Muscle of leg (tissue), 11 donors: ENCODE results near the gene PSMC5. TPM values are rescaled to one million over a fixed set of nuclear protein-coding genes. Genes with fewer than 3 reads are reported as not detected.
"Not testable (repeated sequence)": the region's sequence is repeated elsewhere in the genome, so short reads cannot be mapped to it uniquely, and the experiment has no call there.

Experiments
- DNase-seq: peaks from one replicate; pipeline ENCODE4 v3.0.0; 2013
- H3K27ac ChIP-seq: one replicate; pipeline ENCODE4 v1.5.1; 2013; ENCODE audit warnings: mild to moderate bottlenecking, low read length, control low read depth
- H3K27me3 ChIP-seq: one replicate; pipeline ENCODE4 v1.6.1; 2013; ENCODE audit warnings: low read length; ENCODE audit not compliant: control insufficient read depth, insufficient read depth
- H3K36me3 ChIP-seq: one replicate; pipeline ENCODE4 v1.6.1; 2013; ENCODE audit warnings: low read length; ENCODE audit not compliant: control insufficient read depth, insufficient read depth
- H3K4me1 ChIP-seq: one replicate; pipeline ENCODE4 v1.6.1; 2013; ENCODE audit warnings: low read length; ENCODE audit not compliant: control insufficient read depth, insufficient read depth
- H3K4me3 ChIP-seq: one replicate; pipeline ENCODE4 v1.5.1; 2013; ENCODE audit warnings: low read length, control low read depth
- H3K9me3 ChIP-seq: replicated peaks from 2 replicates; pipeline ENCODE4 v1.6.1; 2013; ENCODE audit warnings: low read depth, low read length; ENCODE audit not compliant: control insufficient read depth
- WGBS: methylation state at CpG from one replicate; pipeline ENCODE4 v1.1.5; 2013; ENCODE audit warnings: missing lambda C conversion rate; ENCODE audit not compliant: insufficient coverage; 5-methylcytosine and 5-hydroxymethylcytosine counted together
- polyA plus RNA-seq, 8 donors: library from polyadenylated mRNA; unstranded; fragments of 120-200 nt; gene quantifications; one replicate each; pipeline versions ENCODE4 v1.2.1 to v1.2.3, GENCODE V29; 2013; ENCODE audit warnings: inconsistent platforms in 1 of 8, low replicate concordance in 1 of 8; ENCODE audit not compliant: insufficient read length in 8 of 8, insufficient read depth in 1 of 8
- total RNA-seq: library from RNA; stranded (reverse); fragments of 120-200 nt; gene quantifications from one replicate; pipeline ENCODE4 v1.2.4, GENCODE V29; 2013

Gene PSMC5
- total and polyA plus RNA-seq, 9 donors, result 20.3 to 127 (median 110) TPM

- Histone ChIP-seq H3K27me3 (no peaks in the 10 kb centered on the region), H3K36me3 (no peaks in the 10 kb centered on the region), H3K4me3 (no peak overlapping the region), H3K27ac (peak overlapping the region; percentile 93), H3K4me1 (peaks cover 40% of the 10 kb centered on the region), H3K9me3 (no peaks in the 10 kb centered on the region)
- no peak for DNase-seq
- 48% methylated on average over 4 of the region's 9 CpGs for WGBS
Observed at GRCh38 chr17:63843910-63844677, 16.9 kb downstream of the PSMC5 start.

- no peaks in the 10 kb centered on the region for H3K36me3 ChIP-seq
- DNase-seq, result no peak
- H3K4me1 ChIP-seq, result peaks cover 26% of the 10 kb centered on the region
- no peaks in the 10 kb centered on the region for H3K9me3 ChIP-seq
- WGBS, result no CpG with 5 or more reads among the region's 1 CpG
- no peak overlapping the region for H3K27ac ChIP-seq
- no peaks in the 10 kb centered on the region for H3K27me3 ChIP-seq
- H3K4me3 ChIP-seq, result no peak overlapping the region
Observed at GRCh38 chr17:63845509-63845908, 18.3 kb downstream of the PSMC5 start.

GRCh38 chr17:63847525-63848249 lies 20.5 kb downstream of the PSMC5 start:
- DNase-seq, result no peak
- H3K4me3 ChIP-seq, result no peak overlapping the region
- H3K4me1 ChIP-seq, result peaks cover 14% of the 10 kb centered on the region
- H3K27ac ChIP-seq, result no peak overlapping the region
- H3K9me3 ChIP-seq, result no peaks in the 10 kb centered on the region
- no peaks in the 10 kb centered on the region for H3K27me3 ChIP-seq
- H3K36me3 ChIP-seq, result no peaks in the 10 kb centered on the region
- 50% methylated on average over 2 of the region's 3 CpGs for WGBS

DNA sequence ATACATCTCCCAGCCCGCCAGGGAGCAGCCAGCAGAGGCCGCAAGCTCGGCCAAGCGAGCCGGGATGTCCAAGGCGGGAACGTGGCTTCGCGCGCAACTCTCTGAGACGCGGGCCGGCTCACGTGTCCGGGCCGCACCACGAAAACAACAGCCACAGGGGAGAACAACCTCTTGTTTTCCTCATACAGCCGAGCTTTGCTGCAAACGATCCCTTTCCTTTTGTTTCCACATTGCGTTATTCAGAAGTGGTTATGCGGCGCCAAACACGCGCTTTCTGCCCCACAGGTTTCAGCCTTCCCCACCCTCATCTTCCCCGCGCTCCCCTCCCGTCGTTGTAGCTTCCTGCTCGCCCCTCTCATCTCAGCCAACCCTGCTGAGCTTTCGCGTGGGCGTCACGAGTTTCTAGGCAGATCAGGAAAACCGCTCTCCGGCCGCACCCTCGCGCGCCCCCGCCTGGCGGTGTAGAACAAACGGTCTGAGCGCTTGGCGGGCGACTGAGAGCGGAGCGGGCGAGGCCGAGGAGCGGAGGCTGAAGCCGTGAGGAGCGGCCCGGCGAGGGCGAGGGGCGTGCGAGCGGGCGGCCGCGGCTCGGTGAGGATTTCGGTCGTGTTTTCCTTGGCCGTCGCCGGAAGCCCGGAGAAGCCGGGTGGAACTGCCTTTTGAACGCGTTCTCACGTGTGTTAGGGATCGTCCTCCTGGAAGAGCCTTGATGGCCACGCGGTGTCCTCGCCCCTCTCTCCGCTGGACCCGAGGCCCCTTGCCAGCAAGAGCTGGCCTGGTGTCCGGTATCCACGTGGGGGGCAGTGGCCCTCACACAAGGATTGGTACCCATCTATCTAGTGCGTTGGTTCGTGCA lies 21.8 kb downstream of the PSMC5 start:
- DNase-seq, result peak; percentile 93
- Histone ChIP-seq H3K4me1 (peaks cover 6% of the 10 kb centered on the region), H3K27me3 (no peaks in the 10 kb centered on the region), H3K4me3 (peak overlapping the region; percentile 24), H3K36me3 (no peaks in the 10 kb centered on the region), H3K27ac (no peak overlapping the region), H3K9me3 (no peaks in the 10 kb centered on the region)
- WGBS, result 17% methylated on average over 82 of the region's 82 CpGs

GRCh38 chr17:63850401-63850800 lies 23.2 kb downstream of the PSMC5 start:
- Histone ChIP-seq H3K27me3 (no peaks in the 10 kb centered on the region), H3K9me3 (no peaks in the 10 kb centered on the region), H3K36me3 (no peaks in the 10 kb centered on the region), H3K4me1 (peaks cover 6% of the 10 kb centered on the region), H3K27ac (no peak overlapping the region), H3K4me3 (no peak overlapping the region)
- 65% methylated on average over 5 of the region's 9 CpGs for WGBS
- no peak for DNase-seq

- Histone ChIP-seq H3K27ac (no peak overlapping the region), H3K4me1 (peaks cover 6% of the 10 kb centered on the region), H3K4me3 (no peak overlapping the region), H3K9me3 (no peaks in the 10 kb centered on the region), H3K27me3 (no peaks in the 10 kb centered on the region), H3K36me3 (no peaks in the 10 kb centered on the region)
- WGBS, result no CpG with 5 or more reads among the region's 2 CpGs
- no peak for DNase-seq
Observed at GRCh38 chr17:63853260-63853659, 26.0 kb downstream of the PSMC5 start.

DNA sequence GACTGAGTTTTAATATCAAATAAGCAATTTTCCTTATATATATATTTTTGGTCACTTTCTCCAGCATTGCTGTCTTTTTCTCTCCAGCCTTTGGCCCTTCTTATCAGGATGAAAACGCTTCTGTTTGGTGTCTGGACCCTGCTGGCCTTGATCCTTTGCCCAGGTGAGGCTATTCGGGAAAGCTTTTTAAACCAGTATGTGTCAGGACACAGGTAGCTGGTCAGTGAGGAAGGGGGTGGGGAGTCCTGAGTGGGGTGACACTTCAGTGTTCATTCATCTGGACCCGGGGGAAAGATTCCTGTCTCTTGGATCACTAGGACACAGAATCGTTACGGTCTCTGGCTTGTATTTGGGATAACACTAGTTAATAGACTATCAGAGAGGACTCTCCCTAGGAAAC lies 27.5 kb downstream of the PSMC5 start:
- Histone ChIP-seq H3K27me3 (peaks cover 2% of the 10 kb centered on the region), H3K9me3 (no peaks in the 10 kb centered on the region), H3K4me1 (no peaks in the 10 kb centered on the region), H3K36me3 (no peaks in the 10 kb centered on the region), H3K27ac (no peak overlapping the region), H3K4me3 (no peak overlapping the region)
- no peak for DNase-seq
- 100% methylated on average over 1 of the region's 5 CpGs for WGBS

GRCh38 chr17:63855185-63855584 lies 28.0 kb downstream of the PSMC5 start:
- H3K27me3 ChIP-seq, result peaks cover 2% of the 10 kb centered on the region
- H3K9me3 ChIP-seq, result no peaks in the 10 kb centered on the region
- no peak overlapping the region for H3K27ac ChIP-seq
- H3K4me1 ChIP-seq, result no peaks in the 10 kb centered on the region
- WGBS, result 92% methylated on average over 6 of the region's 8 CpGs
- no peak overlapping the region for H3K4me3 ChIP-seq
- H3K36me3 ChIP-seq, result no peaks in the 10 kb centered on the region
- DNase-seq, result no peak

DNA sequence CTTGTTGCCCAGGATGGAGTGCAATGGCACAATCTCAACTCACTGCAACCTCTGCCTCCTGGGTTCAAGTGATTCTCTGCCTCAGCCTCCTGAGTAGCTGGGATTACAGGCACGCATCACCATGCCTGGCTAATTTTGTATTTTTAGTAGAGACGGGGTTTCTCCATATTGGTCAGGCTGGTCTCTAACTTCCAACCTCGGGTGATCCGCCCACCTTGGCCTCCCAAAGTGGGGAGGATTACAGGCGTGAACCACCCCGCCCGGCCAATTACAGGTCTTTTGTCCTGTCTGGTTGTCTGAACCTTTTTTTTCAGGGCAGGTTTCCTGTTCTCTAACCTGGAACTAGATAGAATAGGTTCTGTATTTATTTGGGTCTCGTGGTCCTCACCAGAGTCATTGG lies 29.2 kb downstream of the PSMC5 start:
- H3K9me3 ChIP-seq, H3K27me3 ChIP-seq, DNase-seq, H3K4me3 ChIP-seq, H3K4me1 ChIP-seq, H3K27ac ChIP-seq, H3K36me3 ChIP-seq: not testable (repeated sequence)
- 95% methylated on average over 5 of the region's 8 CpGs for whole genome bisulfite sequencing

DNA sequence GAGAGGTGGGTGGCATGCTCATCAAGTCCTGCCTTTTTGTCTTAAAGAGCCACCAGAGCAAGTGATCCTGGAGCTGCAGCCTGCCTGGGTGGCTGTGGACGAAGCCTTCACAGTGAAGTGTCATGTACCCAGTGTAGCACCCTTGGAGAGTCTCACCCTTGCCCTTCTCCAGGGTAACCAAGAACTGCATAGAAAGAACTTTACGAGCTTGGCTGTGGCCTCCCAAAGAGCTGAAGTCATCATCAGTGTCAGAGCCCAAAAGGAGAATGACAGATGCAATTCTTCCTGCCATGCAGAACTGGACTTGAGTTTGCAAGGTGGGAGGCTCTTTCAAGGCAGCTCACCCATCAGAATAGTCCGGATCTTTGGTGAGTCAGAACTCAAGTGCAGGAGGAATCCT lies 32.0 kb downstream of the PSMC5 start:
- no peaks in the 10 kb centered on the region for H3K36me3 ChIP-seq
- no peaks in the 10 kb centered on the region for H3K9me3 ChIP-seq
- H3K27me3 ChIP-seq, result peaks cover 2% of the 10 kb centered on the region
- WGBS, result 58% methylated on average over 2 of the region's 3 CpGs
- H3K4me3 ChIP-seq, result no peak overlapping the region
- H3K27ac ChIP-seq, result no peak overlapping the region
- no peaks in the 10 kb centered on the region for H3K4me1 ChIP-seq
- DNase-seq, result no peak
